PFSK-1 (cell line): ENCODE data around the gene DHRSX.

ENCODE experiments used
- POLR2AphosphoS5 ChIP-seq: IDR thresholded peaks from 2 replicates; pipeline ENCODE4 v1.6.1; 2012; ENCODE audit warnings: low read depth, mild to moderate bottlenecking, control low read depth, low read length, moderate library complexity
- REST ChIP-seq, 2 experiments: IDR thresholded peaks; 2 replicates each; pipeline versions ENCODE4 v1.6.1 to v1.8.0; 2011 to 2012; ENCODE audit warnings: low read depth in 2 of 2, low read length in 2 of 2, control low read depth in 1 of 2, inconsistent platforms in 1 of 2, mild to moderate bottlenecking in 1 of 2, moderate library complexity in 1 of 2; ENCODE audit not compliant: insufficient read depth in 1 of 2
- SIN3A ChIP-seq: IDR thresholded peaks from 2 replicates; pipeline ENCODE4 v1.6.1; 2012; ENCODE audit warnings: mild to moderate bottlenecking, low read length, moderate library complexity, borderline replicate concordance; ENCODE audit not compliant: insufficient read depth
- TAF1 ChIP-seq: IDR thresholded peaks from 2 replicates; pipeline ENCODE4 v1.6.1; 2012; ENCODE audit warnings: low read length, control low read depth, borderline replicate concordance; ENCODE audit not compliant: insufficient read depth

- TF ChIP-seq POLR2AphosphoS5 (no peak), SIN3A (no peak), REST (IDR thresholded peaks at IDR 0.05; ENCODE audit: insufficient read depth in 1 of 2, low read depth in 2 of 2, low read length in 2 of 2) (no peak), TAF1 (no peak)
These were observed 93.8 kb downstream of the DHRSX start for GRCh38 chrX:2406891-2407518.
